Activated CD4-positive, alpha-beta T cell treated with anti-CD3 and anti-CD28 coated beads for 36 hours (primary cell): Measurements from ENCODE around the gene SV2B. TPM values are rescaled to one million over a fixed set of nuclear protein-coding genes. Genes with fewer than 3 reads are reported as not detected.
"Not testable (repeated sequence)": the region's sequence is repeated elsewhere in the genome, so short reads cannot be mapped to it uniquely, and the experiment has no call there.

Experiments used
- ATAC-seq: fragments of 200-7000 bp; cut with Tn5 transposase; one replicate; pipeline ENCODE4 v1.10.0; 2021; ENCODE audit warnings: mild to moderate bottlenecking, moderate library complexity
- CTCF ChIA-PET: fragments of 350-600 bp; sonication (Branson Sonifier 250); formaldehyde crosslinking; loops from one replicate; lab custom pipeline; 2021; ENCODE audit warnings: antibody characterized with exemption; lab: Charles Lee
- POLR2A ChIA-PET: fragments of 350-600 bp; sonication (Branson Sonifier 250); formaldehyde crosslinking; loops from one replicate; lab custom pipeline; 2021; ENCODE audit warnings: antibody characterized with exemption, inconsistent platforms; lab: Charles Lee
- DNase-seq: peaks from one replicate; pipeline ENCODE4 v3.0.0-alpha.2; 2020
- H3K27ac Mint-ChIP-seq: one replicate; pipeline ENCODE4 v1.8.0; 2021; ENCODE audit warnings: mixed read lengths
- H3K27me3 Mint-ChIP-seq: one replicate; pipeline ENCODE4 v1.8.0; 2021; ENCODE audit warnings: mixed read lengths
- H3K36me3 Mint-ChIP-seq: one replicate; pipeline ENCODE4 v1.8.0; 2021; ENCODE audit warnings: low read depth, mixed read lengths
- H3K4me1 Mint-ChIP-seq: one replicate; pipeline ENCODE4 v1.8.0; 2021; ENCODE audit warnings: mixed read lengths
- H3K4me3 Mint-ChIP-seq: one replicate; pipeline ENCODE4 v1.8.0; 2021; ENCODE audit warnings: mild to moderate bottlenecking, moderate library complexity, mixed read lengths
- H3K9me3 Mint-ChIP-seq: one replicate; pipeline ENCODE4 v1.8.0; 2021; ENCODE audit warnings: low read depth, mixed read lengths
- intact Hi-C, 2 experiments: fragments of 100-400 bp; cut with DNase I in 1 of 2; cut with micrococcal nuclease in 1 of 2; formaldehyde crosslinking; loops; one replicate each; pipeline versions ENCODE4 v1.14.2 to v1.15.1; 2022 to 2024; cut with DNase I, micrococcal nuclease
- total RNA-seq, 2 experiments: library from RNA; stranded (reverse); gene quantifications; one replicate each; pipeline ENCODE4 v1.2.3, GENCODE V29; 2021

SV2B gene
- total RNA-seq, 2 experiments from 2014 or later: 0.05 TPM

- no peak for ATAC-seq
Measured at GRCh38 chr15:91072161-91072560, 27.9 kb upstream of the SV2B start.

GRCh38 chr15:91073077-91073476 lies 27.0 kb upstream of the SV2B start:
- CTCF ChIA-PET: no interaction called here
- H3K36me3 Mint-ChIP-seq: no peaks in the 10 kb centered on the region
- intact Hi-C loops: no loop called here

More at GRCh38 chr15:91072161-91072560, 27.9 kb upstream of the SV2B start:
- DNase-seq: no peak
- Mint-ChIP-seq H3K27me3 (peaks cover 17% of the 10 kb centered on the region), H3K27ac (no peak overlapping the region), H3K4me3 (no peak overlapping the region), H3K36me3 (no peaks in the 10 kb centered on the region), H3K4me1 (no peaks in the 10 kb centered on the region), H3K9me3 (no peaks in the 10 kb centered on the region)
- ChIA-PET POLR2A (no interaction called here), CTCF (no interaction called here)
- intact Hi-C loops: no loop called here

GRCh38 chr15:91073768-91074167 lies 26.3 kb upstream of the SV2B start:
- Mint-ChIP-seq H3K4me3 (no peak overlapping the region), H3K27ac (no peak overlapping the region), H3K36me3 (no peaks in the 10 kb centered on the region), H3K9me3 (no peaks in the 10 kb centered on the region), H3K4me1 (no peaks in the 10 kb centered on the region), H3K27me3 (peaks cover 14% of the 10 kb centered on the region)
- DNase-seq: no peak
- intact Hi-C loops: no loop called here
- ChIA-PET CTCF (interaction anchor here (0.6 kb wide), 2 partner anchors 14 to 174 kb away, joined by 3 read pairs; no protein-coding TSS in a partner anchor), POLR2A (no interaction called here)
- no peak for ATAC-seq

More at GRCh38 chr15:91073077-91073476, 27.0 kb upstream of the SV2B start:
- no peak overlapping the region for H3K27ac Mint-ChIP-seq
- POLR2A ChIA-PET: no interaction called here
- H3K27me3 Mint-ChIP-seq: peaks cover 17% of the 10 kb centered on the region
- DNase-seq: no peak
- no peaks in the 10 kb centered on the region for H3K9me3 Mint-ChIP-seq
- no peak for ATAC-seq
- H3K4me3 Mint-ChIP-seq: no peak overlapping the region
- no peaks in the 10 kb centered on the region for H3K4me1 Mint-ChIP-seq

- POLR2A ChIA-PET: no interaction called here
- no peak for ATAC-seq
Measured at GRCh38 chr15:91075739-91076138, 24.3 kb upstream of the SV2B start.

GRCh38 chr15:91077029-91077428 lies 23.0 kb upstream of the SV2B start:
- CTCF ChIA-PET: interaction anchor here (1.0 kb wide), 1 partner anchor 10 kb away, joined by 3 read pairs; no protein-coding TSS in a partner anchor
- Mint-ChIP-seq H3K9me3 (peaks cover 5% of the 10 kb centered on the region), H3K27me3 (peaks cover 7% of the 10 kb centered on the region), H3K4me1 (no peaks in the 10 kb centered on the region), H3K36me3 (peaks cover 3% of the 10 kb centered on the region), H3K27ac (no peak overlapping the region), H3K4me3 (no peak overlapping the region)
- intact Hi-C loops: no loop called here
- no peak for DNase-seq
- POLR2A ChIA-PET: no interaction called here
- ATAC-seq: no peak

More at GRCh38 chr15:91075739-91076138, 24.3 kb upstream of the SV2B start:
- peaks cover 3% of the 10 kb centered on the region for H3K36me3 Mint-ChIP-seq
- H3K4me1 Mint-ChIP-seq: no peaks in the 10 kb centered on the region
- intact Hi-C loops: no loop called here
- H3K27me3 Mint-ChIP-seq: peaks cover 9% of the 10 kb centered on the region
- CTCF ChIA-PET: interaction anchor here (0.7 kb wide), 1 partner anchor 18 kb away, joined by 3 read pairs; no protein-coding TSS in a partner anchor
- no peak overlapping the region for H3K27ac Mint-ChIP-seq
- no peak for DNase-seq
- no peak overlapping the region for H3K4me3 Mint-ChIP-seq
- H3K9me3 Mint-ChIP-seq: peaks cover 5% of the 10 kb centered on the region

- DNase-seq, intact Hi-C loops, H3K4me1 Mint-ChIP-seq, POLR2A ChIA-PET, H3K4me3 Mint-ChIP-seq, H3K36me3 Mint-ChIP-seq, CTCF ChIA-PET, H3K27ac Mint-ChIP-seq, H3K9me3 Mint-ChIP-seq, ATAC-seq: not testable (repeated sequence)
- H3K27me3 Mint-ChIP-seq: peaks cover 37% of the 10 kb centered on the region
Measured at GRCh38 chr15:91093866-91094265, 6.2 kb upstream of the SV2B start.

GRCh38 chr15:91098451-91098850 lies 1.6 kb upstream of the SV2B start:
- DNase-seq: no peak
- ChIA-PET CTCF (interaction anchor here (0.6 to 1.5 kb wide), 2 partner anchors 43 to 45 kb away, joined by 3 to 4 read pairs; no protein-coding TSS in a partner anchor), POLR2A (no interaction called here)
- Mint-ChIP-seq H3K4me1 (peaks cover 15% of the 10 kb centered on the region), H3K27ac (no peak overlapping the region), H3K27me3 (peaks cover 60% of the 10 kb centered on the region), H3K36me3 (no peaks in the 10 kb centered on the region), H3K4me3 (no peak overlapping the region), H3K9me3 (no peaks in the 10 kb centered on the region)
- intact Hi-C loops: no loop called here
- no peak for ATAC-seq

GRCh38 chr15:91099616-91099994 lies 452 bp upstream of the SV2B start:
- peak; percentile 71 for DNase-seq
- H3K9me3 Mint-ChIP-seq: no peaks in the 10 kb centered on the region
- ATAC-seq: peak; percentile 71
- H3K4me3 Mint-ChIP-seq: peak overlapping the region; percentile 58
- H3K27me3 Mint-ChIP-seq: peaks cover 60% of the 10 kb centered on the region
- ChIA-PET CTCF (interaction anchor here (0.5 to 1.9 kb wide), 7 partner anchors 11 to 351 kb away, joined by 3 to 10 read pairs (median 4); no protein-coding TSS in a partner anchor), POLR2A (interaction anchor here (0.6 to 0.7 kb wide), 2 partner anchors 116 to 255 kb away, joined by 3 read pairs; no protein-coding TSS in a partner anchor)
- H3K4me1 Mint-ChIP-seq: peaks cover 15% of the 10 kb centered on the region
- intact Hi-C loops: no loop called here
- H3K27ac Mint-ChIP-seq: no peak overlapping the region
- no peaks in the 10 kb centered on the region for H3K36me3 Mint-ChIP-seq

- Mint-ChIP-seq H3K4me1 (peaks cover 15% of the 10 kb centered on the region), H3K36me3 (no peaks in the 10 kb centered on the region), H3K9me3 (no peaks in the 10 kb centered on the region), H3K27ac (no peak overlapping the region), H3K4me3 (peak overlapping the region; percentile 61), H3K27me3 (peaks cover 65% of the 10 kb centered on the region)
- ATAC-seq (no peak), DNase-seq (peak; percentile 17)
- intact Hi-C loops: no loop called here
- ChIA-PET POLR2A (no interaction called here), CTCF (interaction anchor here (0.9 to 1.4 kb wide), 4 partner anchors 16 to 171 kb away, joined by 4 to 6 read pairs (median 4); no protein-coding TSS in a partner anchor)
Measured at GRCh38 chr15:91100814-91101607, 954 bp downstream of the SV2B start.

- Mint-ChIP-seq H3K27ac (no peak overlapping the region), H3K27me3 (peaks cover 70% of the 10 kb centered on the region), H3K4me3 (no peak overlapping the region), H3K4me1 (peaks cover 15% of the 10 kb centered on the region), H3K9me3 (no peaks in the 10 kb centered on the region), H3K36me3 (no peaks in the 10 kb centered on the region)
- ATAC-seq: no peak
- ChIA-PET CTCF (no interaction called here), POLR2A (no interaction called here)
- DNase-seq: no peak
- intact Hi-C loops: no loop called here
Measured at GRCh38 chr15:91101608-91101920, 1.5 kb downstream of the SV2B start.

GRCh38 chr15:91102546-91103330 lies 2.7 kb downstream of the SV2B start:
- intact Hi-C loops: no loop called here
- DNase-seq (no peak), ATAC-seq (no peak)
- H3K4me3 Mint-ChIP-seq: no peak overlapping the region
- no peaks in the 10 kb centered on the region for H3K36me3 Mint-ChIP-seq
- no peak overlapping the region for H3K27ac Mint-ChIP-seq
- peaks cover 68% of the 10 kb centered on the region for H3K27me3 Mint-ChIP-seq
- H3K4me1 Mint-ChIP-seq: peaks cover 15% of the 10 kb centered on the region
- no peaks in the 10 kb centered on the region for H3K9me3 Mint-ChIP-seq
- ChIA-PET POLR2A (no interaction called here), CTCF (no interaction called here)
